ENCODE data around the gene RPS6KA5. TPM values are rescaled to one million over a fixed set of nuclear protein-coding genes. Genes with fewer than 3 reads are reported as not detected.

Gene RPS6KA5
- total RNA-seq, 4 donors from 2014 or later, result 4.6 to 7.3 (median 5.0) TPM

- TF ChIP-seq, protein P1, sequence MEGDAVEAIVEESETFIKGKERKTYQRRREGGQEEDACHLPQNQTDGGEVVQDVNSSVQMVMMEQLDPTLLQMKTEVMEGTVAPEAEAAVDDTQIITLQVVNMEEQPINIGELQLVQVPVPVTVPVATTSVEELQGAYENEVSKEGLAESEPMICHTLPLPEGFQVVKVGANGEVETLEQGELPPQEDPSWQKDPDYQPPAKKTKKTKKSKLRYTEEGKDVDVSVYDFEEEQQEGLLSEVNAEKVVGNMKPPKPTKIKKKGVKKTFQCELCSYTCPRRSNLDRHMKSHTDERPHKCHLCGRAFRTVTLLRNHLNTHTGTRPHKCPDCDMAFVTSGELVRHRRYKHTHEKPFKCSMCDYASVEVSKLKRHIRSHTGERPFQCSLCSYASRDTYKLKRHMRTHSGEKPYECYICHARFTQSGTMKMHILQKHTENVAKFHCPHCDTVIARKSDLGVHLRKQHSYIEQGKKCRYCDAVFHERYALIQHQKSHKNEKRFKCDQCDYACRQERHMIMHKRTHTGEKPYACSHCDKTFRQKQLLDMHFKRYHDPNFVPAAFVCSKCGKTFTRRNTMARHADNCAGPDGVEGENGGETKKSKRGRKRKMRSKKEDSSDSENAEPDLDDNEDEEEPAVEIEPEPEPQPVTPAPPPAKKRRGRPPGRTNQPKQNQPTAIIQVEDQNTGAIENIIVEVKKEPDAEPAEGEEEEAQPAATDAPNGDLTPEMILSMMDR (IDR thresholded peaks at IDR 0.05; ENCODE audit: low read depth), result no peak
Observed at GRCh38 chr14:90965765-90966164, 94.7 kb downstream of the RPS6KA5 start.

- TF ChIP-seq, protein P1 (IDR thresholded peaks at IDR 0.05; ENCODE audit: low read depth), result no peak
Observed at GRCh38 chr14:90963343-90963742, 97.1 kb downstream of the RPS6KA5 start.

GRCh38 chr14:90962505-90963109 lies 97.8 kb downstream of the RPS6KA5 start:
- TF ChIP-seq, protein P1 (IDR thresholded peaks at IDR 0.05; ENCODE audit: low read depth), result no peak

- TF ChIP-seq, protein P1 (IDR thresholded peaks at IDR 0.05; ENCODE audit: low read depth), result no peak
Observed at GRCh38 chr14:90960818-90961217, 99.6 kb downstream of the RPS6KA5 start.

GRCh38 chr14:90959344-90959743 lies 101.1 kb downstream of the RPS6KA5 start:
- TF ChIP-seq, protein P1 (IDR thresholded peaks at IDR 0.05; ENCODE audit: low read depth), result no peak

DNA sequence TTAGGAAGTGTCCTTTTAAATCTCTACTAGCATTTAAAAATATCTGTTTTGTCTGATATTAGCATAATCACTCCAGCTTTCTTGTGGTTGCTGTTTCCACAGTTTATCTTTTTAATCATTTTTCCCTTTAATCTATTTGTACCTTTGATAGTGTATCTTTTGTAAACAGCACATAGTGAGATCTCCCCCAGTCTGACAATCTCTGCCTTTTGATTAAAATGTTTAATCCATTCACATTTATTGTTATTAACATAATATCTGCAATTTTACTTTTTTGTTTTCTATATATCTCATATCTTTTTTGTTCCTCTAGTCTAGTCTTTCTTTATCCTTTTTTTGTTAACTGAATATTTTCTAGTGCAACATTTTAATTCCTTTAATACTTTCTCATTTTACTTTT lies 104.2 kb downstream of the RPS6KA5 start:
- TF ChIP-seq, protein P1 (IDR thresholded peaks at IDR 0.05; ENCODE audit: low read depth), result no peak

- TF ChIP-seq, protein P1 (IDR thresholded peaks at IDR 0.05; ENCODE audit: low read depth), result no peak
Observed at GRCh38 chr14:90943367-90943766, 117.1 kb downstream of the RPS6KA5 start.

Measured in subcutaneous adipose tissue (tissue), 4 donors.